H1 (cell line): ENCODE results near the gene PHLPP1. TPM values are rescaled to one million over a fixed set of nuclear protein-coding genes. Genes with fewer than 3 reads are reported as not detected.

Experiments
- CTCF ChIA-PET: fragments of 300-600 bp; sonication (Branson Sonifier 250); formaldehyde crosslinking; loops from one replicate; lab custom pipeline; 2021; ENCODE audit not compliant: partially characterized antibody; lab: Charles Lee
- POLR2A ChIA-PET: fragments of 300-600 bp; sonication (Branson Sonifier 250); formaldehyde crosslinking; loops from one replicate; lab custom pipeline; 2021; ENCODE audit warnings: inconsistent platforms; ENCODE audit not compliant: partially characterized antibody; lab: Charles Lee
- DNase-seq, 2 experiments: peaks; one replicate each; pipeline versions ENCODE4 v3.0.0 to v3.0.0-alpha.2; 2010 to 2022; ENCODE audit warnings: low spot score in 2 of 2, low read depth in 1 of 2, mixed read lengths in 1 of 2
- FAIRE-seq: peaks from 2 replicates; lab custom pipeline; 2011; peaks lifted over from hg19 to GRCh38; lab: Jason Lieb, UNC
- H2AFZ ChIP-seq: 2 replicates; pipeline ENCODE4 v1.8.1; 2012; ENCODE audit warnings: low read length, inconsistent platforms
- H2AK5ac ChIP-seq: 2 replicates; pipeline ENCODE4 v1.6.1; 2013; ENCODE audit warnings: low read depth, low read length
- H2BK120ac ChIP-seq: replicated peaks from 2 replicates; pipeline ENCODE3; 2013; ENCODE audit warnings: low read depth, low read length, inconsistent platforms
- H2BK12ac ChIP-seq: 2 replicates; pipeline ENCODE4 v1.6.1; 2013; ENCODE audit warnings: low read depth, low read length
- H2BK15ac ChIP-seq: 2 replicates; pipeline ENCODE4 v1.6.1; 2013; ENCODE audit warnings: low read length
- H2BK20ac ChIP-seq: 2 replicates; pipeline ENCODE4 v1.6.1; 2013; ENCODE audit warnings: low read length
- H2BK5ac ChIP-seq: 2 replicates; pipeline ENCODE4 v1.6.1; 2013; ENCODE audit warnings: low read depth, low read length
- H3K14ac ChIP-seq: 2 replicates; pipeline ENCODE4 v1.6.1; 2013; ENCODE audit warnings: inconsistent platforms; ENCODE audit not compliant: insufficient read length
- H3K18ac ChIP-seq: 2 replicates; pipeline ENCODE4 v1.6.1; 2013; ENCODE audit warnings: low read length; ENCODE audit errors: extremely low read depth
- H3K23ac ChIP-seq: 2 replicates; pipeline ENCODE4 v1.6.1; 2013; ENCODE audit warnings: inconsistent platforms; ENCODE audit not compliant: insufficient read length
- H3K23me2 ChIP-seq: 2 replicates; pipeline ENCODE4 v1.6.1; 2013; ENCODE audit warnings: low read depth, low read length
- H3K27ac ChIP-seq: 2 replicates; pipeline ENCODE4 v1.6.1; 2011; ENCODE audit warnings: low read depth, low read length, inconsistent platforms
- H3K27me3 ChIP-seq, 4 experiments: replicated peaks in 1 of 4; 1 replicate in 1 of 4; 2 replicates in 3 of 4; pipeline versions ENCODE4 v1.6.1 to v1.8.1; 2011 to 2013; ENCODE audit warnings: low read length in 3 of 4, mild to moderate bottlenecking in 3 of 4, inconsistent platforms in 2 of 4, mixed read lengths in 2 of 4, moderate library complexity in 1 of 4; ENCODE audit not compliant: control insufficient read depth in 3 of 4, insufficient read depth in 3 of 4; ENCODE audit errors: extremely low read depth in 1 of 4
- H3K36me3 ChIP-seq, 4 experiments: 2 replicates each; pipeline versions ENCODE4 v1.6.1 to v1.8.1; 2011 to 2013; ENCODE audit warnings: mild to moderate bottlenecking in 4 of 4, low read length in 3 of 4, moderate library complexity in 2 of 4, control low read depth in 1 of 4, inconsistent platforms in 1 of 4; ENCODE audit not compliant: insufficient read depth in 4 of 4, control insufficient read depth in 2 of 4
- H3K4ac ChIP-seq: replicated peaks from 2 replicates; pipeline ENCODE3; 2013; ENCODE audit warnings: low read length, low read depth, mixed read lengths, inconsistent platforms; ENCODE audit not compliant: insufficient read length
- H3K4me1 ChIP-seq, 4 experiments: replicated peaks in 1 of 4; 1 replicate in 1 of 4; 2 replicates in 3 of 4; pipeline versions ENCODE4 v1.6.1 to v1.8.1; 2011 to 2013; ENCODE audit warnings: low read length in 3 of 4, inconsistent platforms in 2 of 4, mixed read lengths in 1 of 4; ENCODE audit not compliant: insufficient read depth in 4 of 4, control insufficient read depth in 3 of 4
- H3K4me2 ChIP-seq, 2 experiments: 2 replicates each; pipeline versions ENCODE4 v1.6.1 to v1.8.1; 2011 to 2013; ENCODE audit warnings: low read depth in 2 of 2, low read length in 2 of 2, control low read depth in 1 of 2, inconsistent platforms in 1 of 2, mild to moderate bottlenecking in 1 of 2; ENCODE audit not compliant: insufficient read depth in 1 of 2
- H3K4me3 ChIP-seq, 4 experiments: fragments of 200-600, 300-600 bp in 1 of 4; sonication (generic), shearing (Covaris generic), sonication (Bioruptor Twin) in 1 of 4; 2 replicates each; pipeline versions ENCODE4 v1.5.1 to v1.8.1; 2011 to 2016; ENCODE audit warnings: low read length in 4 of 4, low read depth in 3 of 4, control low read depth in 2 of 4, inconsistent platforms in 2 of 4, mild to moderate bottlenecking in 2 of 4, mixed read lengths in 1 of 4, moderate library complexity in 1 of 4; ENCODE audit not compliant: insufficient read depth in 2 of 4; ENCODE audit errors: extremely low read depth in 1 of 4
- H3K56ac ChIP-seq: replicated peaks from 2 replicates; pipeline ENCODE3; 2013; ENCODE audit warnings: low read depth, mild to moderate bottlenecking, mixed read lengths, low read length, inconsistent platforms; ENCODE audit not compliant: insufficient read length
- H3K79me1 ChIP-seq: 2 replicates; pipeline ENCODE4 v1.6.1; 2013; ENCODE audit warnings: low read depth, low read length, control low read depth
- H3K79me2 ChIP-seq, 2 experiments: 2 replicates each; pipeline versions ENCODE4 v1.6.1 to v1.8.1; 2012 to 2013; ENCODE audit warnings: low read length in 2 of 2, mild to moderate bottlenecking in 2 of 2, inconsistent platforms in 1 of 2; ENCODE audit not compliant: insufficient read depth in 2 of 2, control insufficient read depth in 1 of 2
- H3K9ac ChIP-seq, 4 experiments: replicated peaks in 1 of 4; 1 replicate in 1 of 4; 2 replicates in 3 of 4; pipeline versions ENCODE4 v1.6.1 to v1.8.1; 2011 to 2013; ENCODE audit warnings: low read depth in 3 of 4, low read length in 3 of 4, control low read depth in 2 of 4, mild to moderate bottlenecking in 2 of 4, moderate library complexity in 2 of 4, inconsistent platforms in 1 of 4; ENCODE audit errors: extremely low read depth in 1 of 4
- H3K9me3 ChIP-seq, 2 experiments: 2 replicates each; pipeline versions ENCODE4 v1.6.1 to v1.8.1; 2012 to 2013; ENCODE audit warnings: mild to moderate bottlenecking in 2 of 2, moderate library complexity in 2 of 2, control low read depth in 1 of 2, inconsistent platforms in 1 of 2, low read depth in 1 of 2, low read length in 1 of 2, mixed read lengths in 1 of 2; ENCODE audit not compliant: insufficient read depth in 2 of 2
- H4K20me1 ChIP-seq, 2 experiments: replicated peaks in 1 of 2; 2 replicates each; pipeline versions ENCODE3 to v1.8.1; 2011 to 2013; ENCODE audit warnings: inconsistent platforms in 2 of 2, low read length in 2 of 2, mild to moderate bottlenecking in 1 of 2; ENCODE audit not compliant: insufficient read depth in 2 of 2, control insufficient read depth in 1 of 2
- H4K5ac ChIP-seq: 2 replicates; pipeline ENCODE4 v1.6.1; 2013; ENCODE audit warnings: low read length, low read depth, mixed read lengths, inconsistent platforms; ENCODE audit not compliant: insufficient read length
- H4K8ac ChIP-seq: 2 replicates; pipeline ENCODE4 v1.8.0; 2013; ENCODE audit warnings: mild to moderate bottlenecking, moderate library complexity, low read length, inconsistent platforms; ENCODE audit not compliant: insufficient read depth; ENCODE audit errors: extremely low read depth
- H4K91ac ChIP-seq: replicated peaks from 2 replicates; pipeline ENCODE3; 2013; ENCODE audit warnings: low read length, mixed read lengths, inconsistent platforms; ENCODE audit not compliant: insufficient read length
- ATF2 ChIP-seq: IDR thresholded peaks from 2 replicates; pipeline ENCODE4 v1.6.1; 2012; ENCODE audit warnings: low read length, inconsistent platforms
- JUND ChIP-seq: IDR thresholded peaks from 2 replicates; pipeline ENCODE4 v1.6.1; 2011; ENCODE audit warnings: mild to moderate bottlenecking, improper control_type of control experiment, low read length
- NANOG ChIP-seq: IDR thresholded peaks from 2 replicates; pipeline ENCODE4 v1.6.1; 2011; ENCODE audit warnings: low read length, low read depth, mild to moderate bottlenecking, inconsistent platforms; ENCODE audit not compliant: insufficient read depth, poor library complexity, severe bottlenecking
- WGBS, 2 experiments: shearing (Covaris generic) in 1 of 2; methylation state at CpG; one replicate each; pipeline versions ENCODE4 v1.1.6 to v1.1.7; 2013 to 2015; ENCODE audit warnings: low lambda C conversion rate in 2 of 2, mixed read lengths in 2 of 2, inconsistent platforms in 1 of 2, low coverage in 1 of 2, missing lambda C conversion rate in 1 of 2; ENCODE audit not compliant: insufficient replicate concordance in 2 of 2, insufficient coverage in 1 of 2, insufficient read length in 1 of 2; ENCODE audit errors: extremely low coverage in 1 of 2, missing lambda C conversion rate in 1 of 2; 5-methylcytosine and 5-hydroxymethylcytosine counted together
- polyA plus RNA-seq, 7 experiments: library from polyadenylated mRNA; depleted of rRNA in 3 of 7; stranded (reverse) in 5 of 7; unstranded in 2 of 7; fragments of >200 nt in 5 of 7; fragments of 200-250 nt in 2 of 7; gene quantifications; 1 replicate in 5 of 7; 2 replicates in 1 of 7; 4 replicates in 1 of 7; pipeline versions ENCODE4 v1.2.1 to v1.2.3, GENCODE V29; 2011 to 2013; ENCODE audit warnings: missing spikeins in 2 of 7, mixed read lengths in 2 of 7
- total RNA-seq: library from RNA; stranded (reverse); fragmentation: NEBNext Ultra II Directional; extraction: Animal tissue kit (Norgen Biotek cat#: 25700); gene quantifications from 2 replicates; pipeline ENCODE4 v1.2.1, GENCODE V29; 2021

PHLPP1 gene
- total and polyA plus RNA-seq, 2 of the 8 experiments (the other 6 are each of a cell fraction or from before 2014, with no cell fraction given) = 28.0 to 66.3 TPM

GRCh38 chr18:62720048-62720447 is 4.7 kb downstream of the PHLPP1 start:
- H3K79me1 ChIP-seq = no peaks in the 10 kb centered on the region
- H3K23me2 ChIP-seq = peaks cover 7% of the 10 kb centered on the region
- no peak overlapping the region for H2BK20ac ChIP-seq
- H3K4me3 ChIP-seq = peak overlapping the region; percentile 24 to 81 (median 26); a peak in 5 of 8 replicates
- H3K9me3 ChIP-seq = no peaks in the 10 kb centered on the region
- H3K18ac ChIP-seq = no peak overlapping the region
- no peak overlapping the region for H3K9ac ChIP-seq
- no peak overlapping the region for H3K4ac ChIP-seq
- H3K36me3 ChIP-seq = no peaks in the 10 kb centered on the region
- DNase-seq = no peak
- no peak overlapping the region for H4K91ac ChIP-seq
- H3K27ac ChIP-seq = no peak overlapping the region
- H3K23ac ChIP-seq = no peak overlapping the region
- TF ChIP-seq JUND (no peak), ATF2 (no peak), NANOG (no peak)
- peaks cover 10 to 18% of the 10 kb centered on the region in 2 experiments for H4K20me1 ChIP-seq
- no peaks in the 10 kb centered on the region for H3K27me3 ChIP-seq
- no peak overlapping the region for H2BK15ac ChIP-seq
- ChIA-PET POLR2A (interaction anchor here (0.7 to 1.5 kb wide), 2 partner anchors 9 to 64 kb away, joined by 3 to 7 read pairs; no protein-coding TSS in a partner anchor), CTCF (interaction anchor here (0.6 to 1.6 kb wide), 7 partner anchors 15 to 263 kb away, joined by 3 to 5 read pairs (median 4); no protein-coding TSS in a partner anchor)
- no peak overlapping the region for H2AFZ ChIP-seq
- no peak overlapping the region for H3K14ac ChIP-seq
- H4K5ac ChIP-seq = no peak overlapping the region
- H2AK5ac ChIP-seq = no peak overlapping the region
- no peak overlapping the region for H4K8ac ChIP-seq
- H2BK120ac ChIP-seq = no peak overlapping the region
- H3K4me2 ChIP-seq = peak overlapping the region; percentile 77 to 88
- no peak overlapping the region for H2BK12ac ChIP-seq
- H2BK5ac ChIP-seq = no peak overlapping the region
- H3K79me2 ChIP-seq = peaks cover 31 to 91% of the 10 kb centered on the region in 2 experiments
- WGBS, 2 experiments = 19% methylated on average over 4 of the region's 4 CpGs; no CpG with 5 or more reads in 1 of the 2 experiments
- FAIRE-seq = no peak
- H3K4me1 ChIP-seq = peaks cover 0 to 22% (median 7%) of the 10 kb centered on the region in 4 experiments; a peak in 4 of 7 replicates
- no peak overlapping the region for H3K56ac ChIP-seq
